HCT116 (cell line): ENCODE measurements around the gene WDR35. TPM values are rescaled to one million over a fixed set of nuclear protein-coding genes. Genes with fewer than 3 reads are reported as not detected.

Source experiments
- ATAC-seq: fragments of 200-7000 bp; cut with Tn5 transposase; 2 replicates; pipeline ENCODE4 v1.9.1; 2020; ENCODE audit warnings: mild to moderate bottlenecking, moderate library complexity
- BruUV-seq: library from RNA; stranded (reverse); fragments of 400-500 nt; replicated peaks from 2 replicates; lab custom pipeline; 2021; lab: Mats Ljungman, UMichigan
- CTCF ChIA-PET: fragments of 300-600 bp; sonication (Branson Sonifier 250); formaldehyde crosslinking; loops from one replicate; lab custom pipeline; 2021; ENCODE audit warnings: antibody characterized with exemption; lab: Charles Lee
- POLR2A ChIA-PET: fragments of 300-600, 350-600 bp; sonication (Branson Sonifier 250); formaldehyde crosslinking; loops from one replicate; lab custom pipeline; 2021; ENCODE audit warnings: antibody characterized with exemption; lab: Charles Lee
- RAD21 ChIA-PET, 2 experiments: fragments of 300-600 bp; sonication (Branson Sonifier 250); formaldehyde crosslinking; loops; one replicate each; lab custom pipeline; 2023; ENCODE audit warnings: low total read pairs in 2 of 2; ENCODE audit not compliant: uncharacterized antibody in 2 of 2, unreplicated experiment in 2 of 2, low non-redundant PET in 1 of 2; lab: Charles Lee
- DNase-seq: peaks from one replicate; pipeline ENCODE4 v3.0.0-alpha.2; 2010; ENCODE audit warnings: low read depth, low spot score
- H2AFZ ChIP-seq: fragments of 200-600 bp; shearing (Covaris generic), sonication (generic); 2 replicates; pipeline ENCODE4 v1.6.1; 2017; ENCODE audit warnings: low read depth, mixed run types, mixed read lengths, antibody characterized with exemption, low read length; ENCODE audit not compliant: poor library complexity, severe bottlenecking
- H3K27ac ChIP-seq: 2 replicates; pipeline ENCODE4 v1.5.1; 2012; ENCODE audit warnings: low read depth, low read length
- H3K27me3 ChIP-seq: fragments of 200-600 bp; sonication (generic); 2 replicates; pipeline ENCODE4 v1.6.1; 2016; ENCODE audit warnings: mixed run types, low read length, mixed read lengths; ENCODE audit not compliant: insufficient read depth
- H3K36me3 ChIP-seq, 2 experiments: fragments of 200-500 bp in 1 of 2; fragments of 200-600 bp in 1 of 2; sonication (Bioruptor generic) in 1 of 2; sonication (generic) in 1 of 2; 2 replicates each; pipeline versions ENCODE4 v1.5.1 to v1.6.1; 2014 to 2016; ENCODE audit warnings: low read length in 2 of 2, inconsistent platforms in 1 of 2, mixed read lengths in 1 of 2, mixed run types in 1 of 2; ENCODE audit not compliant: insufficient read depth in 2 of 2, control insufficient read depth in 1 of 2
- H3K4me1 ChIP-seq, 2 experiments: fragments of 200-600 bp in 1 of 2; sonication (generic) in 1 of 2; 2 replicates each; pipeline versions ENCODE4 v1.5.1 to v1.6.1; 2012 to 2017; ENCODE audit warnings: low read length in 2 of 2, inconsistent platforms in 1 of 2, mild to moderate bottlenecking in 1 of 2, mixed read lengths in 1 of 2, mixed run types in 1 of 2, moderate library complexity in 1 of 2; ENCODE audit not compliant: insufficient read depth in 2 of 2, control insufficient read depth in 1 of 2
- H3K4me2 ChIP-seq: fragments of 200-600 bp; sonication (generic); 2 replicates; pipeline ENCODE4 v1.6.1; 2017; ENCODE audit warnings: mixed run types, low read length, mixed read lengths
- H3K4me3 ChIP-seq, 2 experiments: fragments of 200-600 bp in 1 of 2; sonication (generic) in 1 of 2; replicated peaks in 1 of 2; 2 replicates each; pipeline ENCODE4 v1.5.1; 2011 to 2016; ENCODE audit warnings: low read length in 2 of 2, control low read depth in 1 of 2, low read depth in 1 of 2, mild to moderate bottlenecking in 1 of 2, mixed read lengths in 1 of 2, mixed run types in 1 of 2
- H3K79me2 ChIP-seq: fragments of 200-600 bp; sonication (generic); 2 replicates; pipeline ENCODE4 v1.6.1; 2017; ENCODE audit warnings: mild to moderate bottlenecking, mixed run types, low read length, moderate library complexity, mixed read lengths; ENCODE audit not compliant: insufficient read depth
- H3K9ac ChIP-seq: fragments of 200-600 bp; sonication (generic); 2 replicates; pipeline ENCODE4 v1.6.1; 2016; ENCODE audit warnings: low read length, mixed read lengths
- H3K9me2 ChIP-seq: fragments of 200-600 bp; sonication (generic), shearing (Covaris generic); 2 replicates; pipeline ENCODE4 v1.6.1; 2017; ENCODE audit warnings: mixed run types, mild to moderate bottlenecking, moderate library complexity; ENCODE audit not compliant: insufficient read depth
- H3K9me3 ChIP-seq, 2 experiments: fragments of 200-500 bp in 1 of 2; fragments of 200-600 bp in 1 of 2; sonication (Bioruptor generic) in 1 of 2; sonication (generic) in 1 of 2; 2 replicates each; pipeline ENCODE4 v1.6.1; 2014 to 2017; ENCODE audit warnings: low read length in 2 of 2, mixed read lengths in 2 of 2, inconsistent platforms in 1 of 2, low read depth in 1 of 2, mild to moderate bottlenecking in 1 of 2, mixed run types in 1 of 2, moderate library complexity in 1 of 2; ENCODE audit not compliant: control insufficient read depth in 1 of 2, insufficient read depth in 1 of 2
- H4K20me1 ChIP-seq: fragments of 200-600 bp; sonication (generic), shearing (Covaris generic); 2 replicates; pipeline ENCODE4 v1.6.1; 2017; ENCODE audit warnings: mixed run types, mild to moderate bottlenecking, moderate library complexity; ENCODE audit not compliant: insufficient read depth
- CEBPB ChIP-seq: IDR thresholded peaks from 2 replicates; pipeline ENCODE4 v1.6.1; 2012; ENCODE audit warnings: low read depth
- ELF1 ChIP-seq: IDR thresholded peaks from 2 replicates; pipeline ENCODE4 v1.6.1; 2012; ENCODE audit warnings: low read depth, borderline replicate concordance
- EZH2 ChIP-seq: fragments of 200-600 bp; sonication (generic); IDR thresholded peaks from 2 replicates; pipeline ENCODE4 v1.6.1; 2017; ENCODE audit warnings: antibody characterized with exemption, mixed run types
- EZH2phosphoT487 ChIP-seq: fragments of 200-600 bp; IDR thresholded peaks from 2 replicates; pipeline ENCODE4 v1.6.1; 2018; ENCODE audit warnings: antibody characterized with exemption, borderline replicate concordance
- FOSL1 ChIP-seq: IDR thresholded peaks from 2 replicates; pipeline ENCODE4 v1.6.1; 2012; ENCODE audit warnings: low read depth
- JUND ChIP-seq: IDR thresholded peaks from 2 replicates; pipeline ENCODE4 v1.6.1; 2012
- MAX ChIP-seq: IDR thresholded peaks from 2 replicates; pipeline ENCODE4 v1.6.1; 2012
- POLR2A ChIP-seq: IDR thresholded peaks from 2 replicates; pipeline ENCODE4 v1.7.0; 2011; ENCODE audit warnings: borderline replicate concordance; ENCODE audit not compliant: insufficient read depth, insufficient read length; ENCODE audit errors: extremely low read depth
- POLR2AphosphoS5 ChIP-seq: IDR thresholded peaks from 2 replicates; pipeline ENCODE4 v1.6.1; 2011; ENCODE audit warnings: mild to moderate bottlenecking, low read depth, low read length, moderate library complexity
- RAD21 ChIP-seq: IDR thresholded peaks from 2 replicates; pipeline ENCODE4 v1.6.1; 2012; ENCODE audit warnings: low read depth, mild to moderate bottlenecking
- REST ChIP-seq: IDR thresholded peaks from 2 replicates; pipeline ENCODE4 v1.6.1; 2012; ENCODE audit warnings: low read depth
- SIN3A ChIP-seq: IDR thresholded peaks from 2 replicates; pipeline ENCODE4 v1.6.1; 2012; ENCODE audit warnings: low read depth
- SRF ChIP-seq: IDR thresholded peaks from 2 replicates; pipeline ENCODE4 v1.6.1; 2012; ENCODE audit warnings: low read depth
- TCF7L2 ChIP-seq: IDR thresholded peaks from 2 replicates; pipeline ENCODE4 v1.7.0; 2011; ENCODE audit warnings: borderline replicate concordance, inconsistent platforms; ENCODE audit not compliant: insufficient read depth, insufficient read length; ENCODE audit errors: extremely low read depth
- YY1 ChIP-seq: IDR thresholded peaks from 2 replicates; pipeline ENCODE4 v1.6.1; 2011; ENCODE audit warnings: low read length, low read depth, moderate library complexity, mild to moderate bottlenecking; ENCODE audit not compliant: insufficient replicate concordance; ENCODE audit errors: extremely low read depth
- ZFX ChIP-seq: fragments of 450-650 bp; IDR thresholded peaks from 2 replicates; pipeline ENCODE4 v1.6.1; 2017
- ZNF274 ChIP-seq: fragments of 200-500 bp; sonication (Bioruptor generic); IDR thresholded peaks from 2 replicates; pipeline ENCODE4 v1.6.1; 2014; ENCODE audit warnings: mild to moderate bottlenecking, low read depth, low read length, inconsistent platforms
- intact Hi-C: fragments of 100-400 bp; cut with micrococcal nuclease; formaldehyde crosslinking; loops from 2 replicates; pipeline ENCODE4 v1.10.0; 2022
- total RNA-seq: library from RNA; stranded (reverse); gene quantifications from one replicate; pipeline ENCODE4 v1.2.1, GENCODE V29; 2021; ENCODE audit not compliant: unreplicated experiment
- TF ChIP-seq, protein P1 (sequence below), 3 experiments: fragments of 200-600 bp in 1 of 3; sonication (generic) in 1 of 3; IDR thresholded peaks in 2 of 3; conservative IDR thresholded peaks in 1 of 3; 2 replicates each; pipeline ENCODE4 v1.5.1; 2012 to 2017; ENCODE audit warnings: low read depth in 2 of 3, low read length in 2 of 3, antibody characterized with exemption in 1 of 3, borderline replicate concordance in 1 of 3, control low read depth in 1 of 3, mild to moderate bottlenecking in 1 of 3, mixed read lengths in 1 of 3, mixed run types in 1 of 3, moderate library complexity in 1 of 3; ENCODE audit not compliant: insufficient read depth in 1 of 3

The WDR35 gene
- total RNA-seq, 1 experiment from 2014 or later = 9.6 TPM

DNA sequence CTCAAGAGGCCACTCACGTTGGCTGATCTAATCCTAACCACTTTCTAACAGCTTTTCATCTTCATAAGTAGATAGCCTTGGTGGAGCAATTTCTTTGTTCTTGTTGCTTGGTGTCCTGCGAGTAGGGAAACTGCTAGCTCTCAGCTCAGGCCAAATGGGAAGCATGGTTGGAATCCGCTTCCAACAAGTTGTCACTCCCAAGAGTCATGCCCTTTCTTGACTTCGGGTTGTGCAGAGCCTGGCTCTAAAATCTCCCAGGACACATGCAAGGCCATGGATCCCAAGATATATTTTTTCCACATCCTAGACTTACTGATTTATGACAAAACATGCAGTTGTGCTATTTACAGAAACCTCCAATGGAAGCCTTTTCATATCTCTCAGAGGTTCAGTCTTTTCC, 29.8 kb upstream of the WDR35 start:
- ChIA-PET RAD21 (interaction anchor here in 1 of 2 experiments (0.6 kb wide), 1 partner anchor 23 kb away, joined by 4 read pairs; no protein-coding TSS in a partner anchor), CTCF (no interaction called here), POLR2A (no interaction called here)
- Histone ChIP-seq H3K27me3 (no peaks in the 10 kb centered on the region), H4K20me1 (no peaks in the 10 kb centered on the region), H3K36me3 (no peaks in the 10 kb centered on the region), H3K9me3 (no peaks in the 10 kb centered on the region), H3K79me2 (no peaks in the 10 kb centered on the region), H3K9ac (no peak overlapping the region), H3K4me2 (no peak overlapping the region), H3K4me3 (no peak overlapping the region)
- BruUV-seq = no TSS peak
- no peak for DNase-seq
- intact Hi-C loops = no loop called here
- ATAC-seq = no peak
- TF ChIP-seq EZH2 (no peak), SIN3A (no peak), RAD21 (no peak), ZFX (no peak), REST (no peak), YY1 (no peak), JUND (no peak), ELF1 (no peak), MAX (no peak), ZNF274 (no peak), CEBPB (no peak), TCF7L2 (no peak), POLR2A (no peak), FOSL1 (no peak), SRF (no peak), EZH2phosphoT487 (no peak), POLR2AphosphoS5 (no peak)
- TF ChIP-seq, protein P1, sequence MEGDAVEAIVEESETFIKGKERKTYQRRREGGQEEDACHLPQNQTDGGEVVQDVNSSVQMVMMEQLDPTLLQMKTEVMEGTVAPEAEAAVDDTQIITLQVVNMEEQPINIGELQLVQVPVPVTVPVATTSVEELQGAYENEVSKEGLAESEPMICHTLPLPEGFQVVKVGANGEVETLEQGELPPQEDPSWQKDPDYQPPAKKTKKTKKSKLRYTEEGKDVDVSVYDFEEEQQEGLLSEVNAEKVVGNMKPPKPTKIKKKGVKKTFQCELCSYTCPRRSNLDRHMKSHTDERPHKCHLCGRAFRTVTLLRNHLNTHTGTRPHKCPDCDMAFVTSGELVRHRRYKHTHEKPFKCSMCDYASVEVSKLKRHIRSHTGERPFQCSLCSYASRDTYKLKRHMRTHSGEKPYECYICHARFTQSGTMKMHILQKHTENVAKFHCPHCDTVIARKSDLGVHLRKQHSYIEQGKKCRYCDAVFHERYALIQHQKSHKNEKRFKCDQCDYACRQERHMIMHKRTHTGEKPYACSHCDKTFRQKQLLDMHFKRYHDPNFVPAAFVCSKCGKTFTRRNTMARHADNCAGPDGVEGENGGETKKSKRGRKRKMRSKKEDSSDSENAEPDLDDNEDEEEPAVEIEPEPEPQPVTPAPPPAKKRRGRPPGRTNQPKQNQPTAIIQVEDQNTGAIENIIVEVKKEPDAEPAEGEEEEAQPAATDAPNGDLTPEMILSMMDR (IDR thresholded peaks at IDR 0.05 in 2 of 3, conservative IDR thresholded peaks at IDR 0.05 in 1 of 3; ENCODE audit: borderline replicate concordance in 1 of 3, insufficient read depth in 1 of 3, low read depth in 2 of 3, low read length in 2 of 3) = no peak
- TF ChIP-seq, all 23 proteins: peak for 0
- no peak overlapping the region for H3K27ac ChIP-seq
- no peaks in the 10 kb centered on the region for H3K9me2 ChIP-seq
- H3K4me1 ChIP-seq = no peaks in the 10 kb centered on the region
- no peak overlapping the region for H2AFZ ChIP-seq
